Measurements from ENCODE around the gene POLR1E. TPM values are rescaled to one million over a fixed set of nuclear protein-coding genes. Genes with fewer than 3 reads are reported as not detected.

The POLR1E gene
- total and polyA plus RNA-seq, 2 of the 8 experiments (the other 6 are each of a cell fraction or from before 2014, with no cell fraction given), result 16.0 to 40.0 TPM

- Histone ChIP-seq H3K36me3 (ENCODE audit: control insufficient read depth in 2 of 4, insufficient read depth in 4 of 4, low read length in 3 of 4) (peaks cover 4 to 25% (median 11%) of the 10 kb centered on the region in 4 experiments; a peak in 6 of 8 replicates), H3K27me3 (replicated peaks in 1 of 4; ENCODE audit: control insufficient read depth in 3 of 4, extremely low read depth in 1 of 4, insufficient read depth in 3 of 4, low read length in 3 of 4) (no peaks in the 10 kb centered on the region), H2AK5ac (ENCODE audit: low read depth, low read length) (no peak overlapping the region), H4K91ac (replicated peaks; ENCODE audit: insufficient read length, low read length) (no peak overlapping the region), H3K4me1 (replicated peaks in 1 of 4; ENCODE audit: control insufficient read depth in 3 of 4, insufficient read depth in 4 of 4, low read length in 3 of 4) (no peaks in the 10 kb centered on the region), H2BK12ac (ENCODE audit: low read depth, low read length) (no peak overlapping the region), H2BK15ac (ENCODE audit: low read length) (no peak overlapping the region), H3K79me2 (ENCODE audit: control insufficient read depth in 1 of 2, insufficient read depth in 2 of 2, low read length in 2 of 2) (no peaks in the 10 kb centered on the region), H3K9ac (replicated peaks in 1 of 4; ENCODE audit: extremely low read depth in 1 of 4, low read depth in 3 of 4, low read length in 3 of 4) (no peak overlapping the region), H3K4me2 (ENCODE audit: insufficient read depth in 1 of 2, low read depth in 2 of 2, low read length in 2 of 2) (no peak overlapping the region), H3K23ac (ENCODE audit: insufficient read length) (no peak overlapping the region), H3K56ac (replicated peaks; ENCODE audit: insufficient read length, low read depth, low read length) (no peak overlapping the region), H4K8ac (ENCODE audit: extremely low read depth, insufficient read depth, low read length) (no peak overlapping the region), H2BK5ac (ENCODE audit: low read depth, low read length) (no peak overlapping the region), H3K18ac (ENCODE audit: extremely low read depth, low read length) (no peak overlapping the region), H2BK120ac (replicated peaks; ENCODE audit: low read depth, low read length) (no peak overlapping the region), H3K23me2 (ENCODE audit: low read depth, low read length) (no peaks in the 10 kb centered on the region), H3K4me3 (ENCODE audit: extremely low read depth in 1 of 4, insufficient read depth in 2 of 4, low read depth in 3 of 4, low read length in 4 of 4) (no peak overlapping the region), H3K27ac (ENCODE audit: low read depth, low read length) (no peak overlapping the region), H3K9me3 (ENCODE audit: insufficient read depth in 2 of 2, low read depth in 1 of 2, low read length in 1 of 2) (no peaks in the 10 kb centered on the region), H4K20me1 (replicated peaks in 1 of 2; ENCODE audit: control insufficient read depth in 1 of 2, insufficient read depth in 2 of 2, low read length in 2 of 2) (peaks cover 0 to 7% of the 10 kb centered on the region in 2 experiments), H3K14ac (ENCODE audit: insufficient read length) (no peak overlapping the region), H2AFZ (ENCODE audit: low read length) (no peak overlapping the region), H3K79me1 (ENCODE audit: low read depth, low read length) (no peaks in the 10 kb centered on the region), H4K5ac (ENCODE audit: insufficient read length, low read depth, low read length) (no peak overlapping the region), H2BK20ac (ENCODE audit: low read length) (no peak overlapping the region), H3K4ac (replicated peaks; ENCODE audit: insufficient read length, low read depth, low read length) (no peak overlapping the region)
- ChIA-PET CTCF (ENCODE audit: partially characterized antibody) (no interaction called here), POLR2A (ENCODE audit: partially characterized antibody) (interaction anchor here (0.9 kb wide), 1 partner anchor 11 kb away, joined by 4 read pairs; no protein-coding TSS in a partner anchor)
- WGBS, 2 experiments (ENCODE audit: extremely low coverage in 1 of 2, insufficient coverage in 1 of 2, insufficient read length in 1 of 2, insufficient replicate concordance in 2 of 2, low coverage in 1 of 2, low lambda C conversion rate in 2 of 2, missing lambda C conversion rate in 1 of 2), result 99% methylated on average over 8 of the region's 8 CpGs; no CpG with 5 or more reads in 1 of the 2 experiments
- DNase-seq (ENCODE audit: low read depth in 1 of 2, low spot score in 2 of 2) (no peak), FAIRE-seq (no peak)
- TF ChIP-seq POU5F1 (IDR thresholded peaks at IDR 0.05; ENCODE audit: low read depth, low read length) (no peak), EGR1 (IDR thresholded peaks at IDR 0.05; ENCODE audit: borderline replicate concordance, low read depth, low read length) (no peak), SUZ12 (IDR thresholded peaks at IDR 0.05; ENCODE audit: low read length) (no peak), RAD21 (IDR thresholded peaks at IDR 0.05 in 1 of 2, conservative IDR thresholded peaks at IDR 0.05 in 1 of 2; ENCODE audit: low read depth in 2 of 2, low read length in 2 of 2) (no peak), CTCF (IDR thresholded peaks at IDR 0.05; ENCODE audit: control extremely low read depth in 1 of 3, insufficient read depth in 1 of 3, low read depth in 1 of 3, low read length in 3 of 3) (no peak), NRF1 (IDR thresholded peaks at IDR 0.05; ENCODE audit: low read depth, low read length) (no peak), TAF1 (IDR thresholded peaks at IDR 0.05; ENCODE audit: low read depth, low read length) (no peak), BCL11A (IDR thresholded peaks at IDR 0.05; ENCODE audit: low read depth in 2 of 2, low read length in 2 of 2) (no peak), CTBP2 (IDR thresholded peaks at IDR 0.05; ENCODE audit: borderline replicate concordance, insufficient read depth, insufficient read length, low read length) (no peak)
- TF ChIP-seq, protein P1, sequence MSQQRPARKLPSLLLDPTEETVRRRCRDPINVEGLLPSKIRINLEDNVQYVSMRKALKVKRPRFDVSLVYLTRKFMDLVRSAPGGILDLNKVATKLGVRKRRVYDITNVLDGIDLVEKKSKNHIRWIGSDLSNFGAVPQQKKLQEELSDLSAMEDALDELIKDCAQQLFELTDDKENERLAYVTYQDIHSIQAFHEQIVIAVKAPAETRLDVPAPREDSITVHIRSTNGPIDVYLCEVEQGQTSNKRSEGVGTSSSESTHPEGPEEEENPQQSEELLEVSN (IDR thresholded peaks at IDR 0.05), result no peak
Observed at GRCh38 chr9:37541465-37541864, 55.7 kb downstream of the POLR1E start.

All from H1 (cell line).